Adrenal gland (tissue), 12 donors: ENCODE data around the gene COL6A1. TPM values are rescaled to one million over a fixed set of nuclear protein-coding genes. Genes with fewer than 3 reads are reported as not detected.

Experiments used
- DNase-seq, 7 donors: peaks; one replicate each; pipeline ENCODE4 v3.0.0-alpha.2; 2019 to 2020
- H3K27ac ChIP-seq, 5 donors: fragments of 200-600 bp; sonication (generic) in 4 of 5; 1 replicate in 3 of 5; 2 replicates in 2 of 5; pipeline versions ENCODE4 v1.5.1 to v1.8.0; 2016 to 2020; ENCODE audit warnings: mild to moderate bottlenecking in 1 of 5
- H3K27me3 ChIP-seq: fragments of 200-600 bp; 2 replicates; pipeline ENCODE4 v1.8.0; 2021
- H3K36me3 ChIP-seq, 2 donors: fragments of 200-600 bp; replicated peaks in 1 of 2; 1 replicate in 1 of 2; 2 replicates in 1 of 2; pipeline versions ENCODE4 v1.5.1 to v1.8.0; 2018 to 2022
- H3K4me1 ChIP-seq, 2 donors: fragments of 200-600 bp; replicated peaks in 1 of 2; 1 replicate in 1 of 2; 2 replicates in 1 of 2; pipeline versions ENCODE4 v1.5.1 to v1.8.0; 2018 to 2021
- H3K4me3 ChIP-seq, 4 donors: fragments of 200-600 bp; sonication (generic) in 3 of 4; one replicate each; pipeline ENCODE4 v1.5.1; 2016 to 2018
- H3K9me3 ChIP-seq, 3 donors: fragments of 200-600 bp; sonication (generic) in 1 of 3; replicated peaks in 1 of 3; 1 replicate in 2 of 3; 2 replicates in 1 of 3; pipeline versions ENCODE4 v1.5.1 to v1.8.0; 2016 to 2021
- CTCF ChIP-seq, 6 experiments: fragments of 450-650 bp in 4 of 6; fragments of 200-600 bp in 2 of 6; sonication (generic) in 1 of 6; IDR thresholded peaks; 1 replicate in 5 of 6; 2 replicates in 1 of 6; pipeline versions ENCODE4 v1.5.1 to v1.8.0; 2016 to 2021; ENCODE audit warnings: antibody characterized with exemption in 6 of 6, mild to moderate bottlenecking in 2 of 6, moderate library complexity in 1 of 6
- POLR2A ChIP-seq, 2 donors: fragments of 450-650 bp; IDR thresholded peaks; one replicate each; pipeline ENCODE4 v1.6.1; 2017; ENCODE audit warnings: antibody characterized with exemption in 2 of 2, mild to moderate bottlenecking in 2 of 2, moderate library complexity in 1 of 2
- WGBS, 4 donors: extraction: QIAGEN DNeasy Blood & Tissue Kit in 2 of 4; methylation state at CpG; one replicate each; pipeline versions ENCODE4 v1.1.5 to v1.1.7; 2013 to 2017; 5-methylcytosine and 5-hydroxymethylcytosine counted together
- intact Hi-C, 2 donors: fragments of 100-400 bp; cut with DNase I; formaldehyde crosslinking; loops; one replicate each; pipeline versions ENCODE4 v1.14.1 to v1.15.0; 2022 to 2023
- polyA plus RNA-seq, 3 donors: library from polyadenylated mRNA; stranded (reverse); fragments of 200-250 nt in 2 of 3; fragments of 350-450 nt in 1 of 3; fragmentation: Illumina TruSeq in 1 of 3; extraction: RNeasy Lipid Tissue Mini Kit (QIAGEN cat#74804) in 1 of 3; gene quantifications; one replicate each; pipeline ENCODE4 v1.2.3, GENCODE V29; 2013 to 2014
- total RNA-seq, 9 donors: library from RNA; depleted of rRNA in 4 of 9; stranded (reverse); fragments of >200 nt in 4 of 9; fragments of 120-200 nt in 1 of 9; fragmentation: NEBNext Ultra II Directional in 1 of 9; extraction: Animal tissue kit (Norgen Biotek cat#: 25700) in 1 of 9; gene quantifications; one replicate each; pipeline versions ENCODE4 v1.1.0 to v1.2.4, GENCODE V29; 2013 to 2023
- donor health status: healthy with polysubstance abuse.
- donor health status: Bipolar disorder and iron deficiency.
- donor health status: DM: yes; HTN: yes; CAD: no.
- donor health status: DM: no; HTN: no; CAD: no.
- donor health status: DM: no; HTN: no; CAD: no.
- donor health status: DM: yes; HTN: yes; CAD: no.

COL6A1 gene
- total and polyA plus RNA-seq, 12 donors, result 22.3 to 490 (median 151) TPM

GRCh38 chr21:45980697-45981096 is 873 bp upstream of the COL6A1 start:
- H3K4me1 ChIP-seq, result peaks cover 0 to 3% of the 10 kb centered on the region in 2 donors
- no peak for TF ChIP-seq POLR2A (IDR thresholded peaks at IDR 0.05)
- no peak for TF ChIP-seq CTCF (IDR thresholded peaks at IDR 0.05)
- peak overlapping the region in 2 of 5 donors; percentile 80 to 84 for H3K27ac ChIP-seq
- no peak for DNase-seq
- no peaks in the 10 kb centered on the region for H3K27me3 ChIP-seq
- intact Hi-C loops, result loop anchor here in 1 of 2 donors (10.0 kb wide), 1 partner anchor 114 kb away; the partner anchor contains the start of gene COL6A2
- H3K9me3 ChIP-seq, result no peaks in the 10 kb centered on the region
- H3K4me3 ChIP-seq, result peak overlapping the region in 1 of 4 donors; percentile 56
- peaks cover 0 to 12% of the 10 kb centered on the region in 2 donors for H3K36me3 ChIP-seq

- Histone ChIP-seq H3K27me3 (no peaks in the 10 kb centered on the region), H3K4me3 (peak overlapping the region in 2 of 4 donors; percentile 67 to 84), H3K4me1 (peaks cover 0 to 3% of the 10 kb centered on the region in 2 donors), H3K27ac (peak overlapping the region in 2 of 5 donors; percentile 45 to 52), H3K9me3 (no peaks in the 10 kb centered on the region), H3K36me3 (peaks cover 0 to 27% of the 10 kb centered on the region in 2 donors)
- 4 to 17% (median 6%) methylated on average over 6 to 45 of the region's 45 CpGs for WGBS, 4 donors
- intact Hi-C loops, result loop anchor here in 1 of 2 donors (10.0 kb wide), 1 partner anchor 113 kb away; the partner anchor contains the start of gene COL6A2
- TF ChIP-seq POLR2A (IDR thresholded peaks at IDR 0.05) (no peak), CTCF (IDR thresholded peaks at IDR 0.05) (no peak)
- DNase-seq, result peak in 1 of 7 donors; percentile 39
Observed at GRCh38 chr21:45982092-45982757, 655 bp downstream of the COL6A1 start.

- intact Hi-C loops, result loop anchor here in 1 of 2 donors (10.0 kb wide), 1 partner anchor 112 kb away; the partner anchor contains the start of gene COL6A2
- Histone ChIP-seq H3K9me3 (no peaks in the 10 kb centered on the region), H3K27me3 (no peaks in the 10 kb centered on the region), H3K4me1 (peaks cover 0 to 3% of the 10 kb centered on the region in 2 donors), H3K4me3 (peak overlapping the region in 2 of 4 donors; percentile 67 to 84), H3K36me3 (peaks cover 0 to 29% of the 10 kb centered on the region in 2 donors), H3K27ac (peak overlapping the region in 2 of 5 donors; percentile 40 to 52)
- DNase-seq, result peak in 2 of 7 donors; percentile 8 to 30
- WGBS, 4 donors, result 57 to 89% (median 63%) methylated on average over 11 to 45 of the region's 45 CpGs
- TF ChIP-seq POLR2A (IDR thresholded peaks at IDR 0.05), result no peak
- no peak for TF ChIP-seq CTCF (IDR thresholded peaks at IDR 0.05)
Observed at GRCh38 chr21:45982758-45983648, 1.4 kb downstream of the COL6A1 start.

GRCh38 chr21:45983649-45983965 is 2.0 kb downstream of the COL6A1 start:
- Histone ChIP-seq H3K4me3 (peak overlapping the region in 1 of 4 donors; percentile 84), H3K9me3 (no peaks in the 10 kb centered on the region), H3K27ac (peak overlapping the region in 1 of 5 donors; percentile 40), H3K27me3 (no peaks in the 10 kb centered on the region), H3K4me1 (peaks cover 0 to 3% of the 10 kb centered on the region in 2 donors), H3K36me3 (peaks cover 0 to 29% of the 10 kb centered on the region in 2 donors)
- peak in 1 of 7 donors; percentile 17 for DNase-seq
- intact Hi-C loops, result loop anchor here in 1 of 2 donors (10.0 kb wide), 1 partner anchor 111 kb away; the partner anchor contains the start of gene COL6A2
- WGBS, 4 donors, result 77 to 93% (median 86%) methylated on average over 7 to 13 of the region's 13 CpGs
- TF ChIP-seq POLR2A (IDR thresholded peaks at IDR 0.05), result no peak
- TF ChIP-seq CTCF (IDR thresholded peaks at IDR 0.05), result no peak
